HEK293 (cell line): Measurements from ENCODE around the gene RAD50.

ENCODE experiments used
- CTCF ChIA-PET: fragments of 350-600 bp; formaldehyde crosslinking; extraction: SDS; loops from one replicate; lab custom pipeline; 2021; ENCODE audit warnings: antibody characterized with exemption; lab: Yijun Ruan, JAX
- POLR2A ChIA-PET: fragments of 300-600 bp; formaldehyde crosslinking; extraction: SDS; loops from one replicate; lab custom pipeline; 2020; ENCODE audit warnings: antibody characterized with exemption, inconsistent platforms; lab: Yijun Ruan, JAX
- H3K27ac ChIP-seq: fragments of 200-500 bp; sonication (Bioruptor generic); 2 replicates; pipeline ENCODE4 v1.5.1; 2014; ENCODE audit warnings: low read depth, low read length, control low read depth, inconsistent platforms; ENCODE audit errors: extremely low read depth
- H3K36me3 ChIP-seq, 2 experiments: fragments of 200-500 bp in 1 of 2; sonication (Bioruptor generic) in 1 of 2; 1 replicate in 1 of 2; 2 replicates in 1 of 2; pipeline ENCODE4 v1.5.1; 2014 to 2017; ENCODE audit warnings: inconsistent platforms in 2 of 2, low read length in 2 of 2; ENCODE audit not compliant: control insufficient read depth in 2 of 2, insufficient read depth in 1 of 2
- H3K4me1 ChIP-seq: fragments of 200-500 bp; sonication (Bioruptor generic); 2 replicates; pipeline ENCODE4 v1.5.1; 2014; ENCODE audit warnings: mild to moderate bottlenecking, low read length, inconsistent platforms; ENCODE audit not compliant: control insufficient read depth, insufficient read depth
- H3K4me3 ChIP-seq: 2 replicates; pipeline ENCODE4 v1.5.1; 2011; ENCODE audit warnings: low read depth, mild to moderate bottlenecking, control low read depth, low read length, moderate library complexity
- H3K9me3 ChIP-seq: fragments of 200-500 bp; sonication (Bioruptor generic); 2 replicates; pipeline ENCODE4 v1.5.1; 2014; ENCODE audit warnings: low read depth, low read length, inconsistent platforms; ENCODE audit not compliant: control insufficient read depth, insufficient read depth
- GLIS2 ChIP-seq: fragments of 450-650 bp; formaldehyde crosslinking; IDR thresholded peaks from 2 replicates; pipeline ENCODE4 v1.5.1; 2016; ENCODE audit warnings: missing biosample characterization, missing genetic modification characterization
- RBAK ChIP-seq: fragments of 450-650 bp; formaldehyde crosslinking; IDR thresholded peaks from 2 replicates; pipeline ENCODE4 v1.5.1; 2016; ENCODE audit warnings: missing biosample characterization, missing genetic modification characterization
- SCRT2 ChIP-seq: fragments of 450-650 bp; formaldehyde crosslinking; IDR thresholded peaks from 2 replicates; pipeline ENCODE4 v1.5.1; 2016; ENCODE audit warnings: missing biosample characterization, missing genetic modification characterization
- TCF7L2 ChIP-seq: IDR thresholded peaks from 2 replicates; pipeline ENCODE4 v1.6.1; 2011; ENCODE audit warnings: low read depth, mild to moderate bottlenecking, inconsistent platforms, low read length, moderate library complexity, borderline replicate concordance
- ZNF140 ChIP-seq: fragments of 450-650 bp; formaldehyde crosslinking; IDR thresholded peaks from 2 replicates; pipeline ENCODE4 v1.5.1; 2016; ENCODE audit warnings: missing biosample characterization, missing genetic modification characterization
- ZNF184 ChIP-seq: fragments of 450-650 bp; IDR thresholded peaks from 2 replicates; pipeline ENCODE4 v1.5.1; 2018; ENCODE audit warnings: missing biosample characterization, mild to moderate bottlenecking, missing genetic modification characterization
- ZNF211 ChIP-seq: fragments of 450-650 bp; formaldehyde crosslinking; IDR thresholded peaks from 2 replicates; pipeline ENCODE4 v1.5.1; 2016; ENCODE audit warnings: low read depth, missing biosample characterization, missing genetic modification characterization
- ZNF214 ChIP-seq: fragments of 450-650 bp; formaldehyde crosslinking; IDR thresholded peaks from 2 replicates; pipeline ENCODE4 v1.5.1; 2017; ENCODE audit warnings: missing biosample characterization, mild to moderate bottlenecking, missing genetic modification characterization, borderline replicate concordance
- ZNF24 ChIP-seq: fragments of 450-650 bp; formaldehyde crosslinking; IDR thresholded peaks from 2 replicates; pipeline ENCODE4 v1.5.1; 2016; ENCODE audit warnings: missing biosample characterization, missing genetic modification characterization
- ZNF311 ChIP-seq: fragments of 450-650 bp; formaldehyde crosslinking; IDR thresholded peaks from 2 replicates; pipeline ENCODE4 v1.5.1; 2017; ENCODE audit warnings: missing biosample characterization, missing genetic modification characterization, borderline replicate concordance
- ZNF426 ChIP-seq: fragments of 450-650 bp; formaldehyde crosslinking; IDR thresholded peaks from 2 replicates; pipeline ENCODE4 v1.5.1; 2017; ENCODE audit warnings: missing biosample characterization, missing genetic modification characterization, mild to moderate bottlenecking, inconsistent platforms, moderate library complexity
- ZNF510 ChIP-seq: fragments of 450-650 bp; formaldehyde crosslinking; IDR thresholded peaks from 2 replicates; pipeline ENCODE4 v1.5.1; 2018; ENCODE audit warnings: mild to moderate bottlenecking, missing genetic modification characterization, missing biosample characterization; ENCODE audit not compliant: insufficient replicate concordance
- ZNF558 ChIP-seq: fragments of 450-650 bp; formaldehyde crosslinking; IDR thresholded peaks from 2 replicates; pipeline ENCODE4 v1.5.1; 2016; ENCODE audit warnings: missing biosample characterization, missing genetic modification characterization
- ZNF664 ChIP-seq: fragments of 450-650 bp; formaldehyde crosslinking; IDR thresholded peaks from 2 replicates; pipeline ENCODE4 v1.5.1; 2016; ENCODE audit warnings: missing biosample characterization, missing genetic modification characterization
- ZNF830 ChIP-seq: fragments of 450-650 bp; IDR thresholded peaks from 2 replicates; pipeline ENCODE4 v1.5.0; 2018; ENCODE audit warnings: missing biosample characterization, missing genetic modification characterization, low read depth, mild to moderate bottlenecking, moderate library complexity
- ZSCAN16 ChIP-seq: fragments of 450-650 bp; formaldehyde crosslinking; IDR thresholded peaks from 2 replicates; pipeline ENCODE4 v1.5.1; 2016; ENCODE audit warnings: missing biosample characterization, missing genetic modification characterization
- TF ChIP-seq, protein P1 (sequence below): fragments of 450-650 bp; formaldehyde crosslinking; IDR thresholded peaks from 2 replicates; pipeline ENCODE4 v1.5.1; 2016; ENCODE audit warnings: missing biosample characterization, missing genetic modification characterization
- TF ChIP-seq, protein P2 (sequence below): fragments of 450-650 bp; formaldehyde crosslinking; IDR thresholded peaks from 2 replicates; pipeline ENCODE4 v1.5.1; 2016; ENCODE audit warnings: missing biosample characterization, missing genetic modification characterization
- TF ChIP-seq, protein P3 (sequence below): fragments of 450-650 bp; formaldehyde crosslinking; IDR thresholded peaks from 2 replicates; pipeline ENCODE4 v1.5.1; 2016; ENCODE audit warnings: missing biosample characterization, missing genetic modification characterization
- TF ChIP-seq, protein P4 (sequence below): fragments of 450-650 bp; formaldehyde crosslinking; IDR thresholded peaks from 2 replicates; pipeline ENCODE4 v1.5.1; 2016; ENCODE audit warnings: missing biosample characterization, missing genetic modification characterization

RAD50 gene

DNA sequence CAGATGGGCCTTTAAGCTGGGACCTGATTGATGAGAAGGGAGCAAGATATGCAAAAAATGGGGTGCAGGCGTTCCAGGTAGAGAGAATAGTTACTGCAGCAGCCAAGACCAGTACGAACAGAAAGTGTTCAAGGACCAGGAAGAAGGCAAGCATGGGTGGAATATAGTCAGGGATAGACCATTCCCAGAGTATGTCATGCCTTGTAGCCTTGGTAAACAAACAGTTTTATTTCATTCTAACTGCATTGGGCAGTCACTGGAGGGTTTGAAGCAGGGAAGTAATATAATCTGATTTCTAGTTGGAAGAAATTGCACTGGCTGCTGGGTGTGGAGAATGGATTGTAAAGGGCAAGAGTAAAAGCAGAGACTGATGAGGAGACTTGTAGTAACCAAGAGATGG lies 70.7 kb downstream of the RAD50 start:
- Histone ChIP-seq H3K9me3 (no peaks in the 10 kb centered on the region), H3K4me1 (no peaks in the 10 kb centered on the region), H3K36me3 (peaks cover 20 to 54% of the 10 kb centered on the region in 2 experiments), H3K27ac (no peak overlapping the region), H3K4me3 (no peak overlapping the region)
- CTCF ChIA-PET, result interaction anchor here (0.6 kb wide), 1 partner anchor 487 kb away, joined by 3 read pairs; no protein-coding TSS in a partner anchor
- POLR2A ChIA-PET, result no interaction called here
- no peak for TF ChIP-seq ZNF426 (tag by site-specific recombination)
- no peak for TF ChIP-seq TCF7L2
- no peak for TF ChIP-seq ZNF311 (tag by site-specific recombination)
- TF ChIP-seq ZNF184 (tag by site-specific recombination), result no peak
- TF ChIP-seq ZNF830 (tag by site-specific recombination), result no peak
- no peak for TF ChIP-seq ZNF214 (tag by site-specific recombination)
- TF ChIP-seq ZNF558 (tag by site-specific recombination), result no peak
- TF ChIP-seq, protein P1, sequence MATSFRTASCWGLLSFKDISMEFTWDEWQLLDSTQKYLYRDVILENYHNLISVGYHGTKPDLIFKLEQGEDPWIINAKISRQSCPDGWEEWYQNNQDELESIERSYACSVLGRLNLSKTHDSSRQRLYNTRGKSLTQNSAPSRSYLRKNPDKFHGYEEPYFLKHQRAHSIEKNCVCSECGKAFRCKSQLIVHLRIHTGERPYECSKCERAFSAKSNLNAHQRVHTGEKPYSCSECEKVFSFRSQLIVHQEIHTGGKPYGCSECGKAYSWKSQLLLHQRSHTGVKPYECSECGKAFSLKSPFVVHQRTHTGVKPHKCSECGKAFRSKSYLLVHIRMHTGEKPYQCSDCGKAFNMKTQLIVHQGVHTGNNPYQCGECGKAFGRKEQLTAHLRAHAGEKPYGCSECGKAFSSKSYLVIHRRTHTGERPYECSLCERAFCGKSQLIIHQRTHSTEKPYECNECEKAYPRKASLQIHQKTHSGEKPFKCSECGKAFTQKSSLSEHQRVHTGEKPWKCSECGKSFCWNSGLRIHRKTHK, result no peak
- TF ChIP-seq ZNF140 (tag by site-specific recombination), result no peak
- TF ChIP-seq SCRT2 (tag by site-specific recombination), result no peak
- TF ChIP-seq ZSCAN16 (tag by site-specific recombination), result no peak
- TF ChIP-seq RBAK (tag by site-specific recombination), result no peak
- TF ChIP-seq ZNF664, result no peak
- TF ChIP-seq GLIS2 (tag by site-specific recombination), result no peak
- no peak for TF ChIP-seq ZNF211 (tag by site-specific recombination)
- no peak for TF ChIP-seq ZNF510
- TF ChIP-seq, protein P2, sequence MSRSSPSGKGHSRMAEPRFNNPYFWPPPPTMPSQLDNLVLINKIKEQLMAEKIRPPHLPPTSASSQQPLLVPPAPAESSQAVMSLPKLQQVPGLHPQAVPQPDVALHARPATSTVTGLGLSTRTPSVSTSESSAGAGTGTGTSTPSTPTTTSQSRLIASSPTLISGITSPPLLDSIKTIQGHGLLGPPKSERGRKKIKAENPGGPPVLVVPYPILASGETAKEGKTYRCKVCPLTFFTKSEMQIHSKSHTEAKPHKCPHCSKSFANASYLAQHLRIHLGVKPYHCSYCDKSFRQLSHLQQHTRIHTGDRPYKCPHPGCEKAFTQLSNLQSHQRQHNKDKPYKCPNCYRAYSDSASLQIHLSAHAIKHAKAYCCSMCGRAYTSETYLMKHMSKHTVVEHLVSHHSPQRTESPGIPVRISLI (tag by site-specific recombination), result no peak
- TF ChIP-seq, protein P3, sequence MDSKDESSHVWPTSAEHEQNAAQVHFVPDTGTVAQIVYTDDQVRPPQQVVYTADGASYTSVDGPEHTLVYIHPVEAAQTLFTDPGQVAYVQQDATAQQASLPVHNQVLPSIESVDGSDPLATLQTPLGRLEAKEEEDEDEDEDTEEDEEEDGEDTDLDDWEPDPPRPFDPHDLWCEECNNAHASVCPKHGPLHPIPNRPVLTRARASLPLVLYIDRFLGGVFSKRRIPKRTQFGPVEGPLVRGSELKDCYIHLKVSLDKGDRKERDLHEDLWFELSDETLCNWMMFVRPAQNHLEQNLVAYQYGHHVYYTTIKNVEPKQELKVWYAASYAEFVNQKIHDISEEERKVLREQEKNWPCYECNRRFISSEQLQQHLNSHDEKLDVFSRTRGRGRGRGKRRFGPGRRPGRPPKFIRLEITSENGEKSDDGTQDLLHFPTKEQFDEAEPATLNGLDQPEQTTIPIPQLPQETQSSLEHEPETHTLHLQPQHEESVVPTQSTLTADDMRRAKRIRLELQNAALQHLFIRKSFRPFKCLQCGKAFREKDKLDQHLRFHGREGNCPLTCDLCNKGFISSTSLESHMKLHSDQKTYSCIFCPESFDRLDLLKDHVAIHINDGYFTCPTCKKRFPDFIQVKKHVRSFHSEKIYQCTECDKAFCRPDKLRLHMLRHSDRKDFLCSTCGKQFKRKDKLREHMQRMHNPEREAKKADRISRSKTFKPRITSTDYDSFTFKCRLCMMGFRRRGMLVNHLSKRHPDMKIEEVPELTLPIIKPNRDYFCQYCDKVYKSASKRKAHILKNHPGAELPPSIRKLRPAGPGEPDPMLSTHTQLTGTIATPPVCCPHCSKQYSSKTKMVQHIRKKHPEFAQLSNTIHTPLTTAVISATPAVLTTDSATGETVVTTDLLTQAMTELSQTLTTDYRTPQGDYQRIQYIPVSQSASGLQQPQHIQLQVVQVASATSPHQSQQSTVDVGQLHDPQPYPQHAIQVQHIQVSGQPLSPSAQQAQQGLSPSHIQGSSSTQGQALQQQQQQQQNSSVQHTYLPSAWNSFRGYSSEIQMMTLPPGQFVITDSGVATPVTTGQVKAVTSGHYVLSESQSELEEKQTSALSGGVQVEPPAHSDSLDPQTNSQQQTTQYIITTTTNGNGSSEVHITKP (tag by site-specific recombination), result no peak
- no peak for TF ChIP-seq ZNF24
- TF ChIP-seq, protein P4, sequence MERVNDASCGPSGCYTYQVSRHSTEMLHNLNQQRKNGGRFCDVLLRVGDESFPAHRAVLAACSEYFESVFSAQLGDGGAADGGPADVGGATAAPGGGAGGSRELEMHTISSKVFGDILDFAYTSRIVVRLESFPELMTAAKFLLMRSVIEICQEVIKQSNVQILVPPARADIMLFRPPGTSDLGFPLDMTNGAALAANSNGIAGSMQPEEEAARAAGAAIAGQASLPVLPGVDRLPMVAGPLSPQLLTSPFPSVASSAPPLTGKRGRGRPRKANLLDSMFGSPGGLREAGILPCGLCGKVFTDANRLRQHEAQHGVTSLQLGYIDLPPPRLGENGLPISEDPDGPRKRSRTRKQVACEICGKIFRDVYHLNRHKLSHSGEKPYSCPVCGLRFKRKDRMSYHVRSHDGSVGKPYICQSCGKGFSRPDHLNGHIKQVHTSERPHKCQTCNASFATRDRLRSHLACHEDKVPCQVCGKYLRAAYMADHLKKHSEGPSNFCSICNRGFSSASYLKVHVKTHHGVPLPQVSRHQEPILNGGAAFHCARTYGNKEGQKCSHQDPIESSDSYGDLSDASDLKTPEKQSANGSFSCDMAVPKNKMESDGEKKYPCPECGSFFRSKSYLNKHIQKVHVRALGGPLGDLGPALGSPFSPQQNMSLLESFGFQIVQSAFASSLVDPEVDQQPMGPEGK, result no peak
